ENCODE data around the gene ZNF439.
A peak's percentile ranks its signal among the peaks of the same experiment; 100 is the strongest.
"Not testable (repeated sequence)": the region's sequence is repeated elsewhere in the genome, so short reads cannot be mapped to it uniquely, and the experiment has no call there.

ZNF439 gene

DNA sequence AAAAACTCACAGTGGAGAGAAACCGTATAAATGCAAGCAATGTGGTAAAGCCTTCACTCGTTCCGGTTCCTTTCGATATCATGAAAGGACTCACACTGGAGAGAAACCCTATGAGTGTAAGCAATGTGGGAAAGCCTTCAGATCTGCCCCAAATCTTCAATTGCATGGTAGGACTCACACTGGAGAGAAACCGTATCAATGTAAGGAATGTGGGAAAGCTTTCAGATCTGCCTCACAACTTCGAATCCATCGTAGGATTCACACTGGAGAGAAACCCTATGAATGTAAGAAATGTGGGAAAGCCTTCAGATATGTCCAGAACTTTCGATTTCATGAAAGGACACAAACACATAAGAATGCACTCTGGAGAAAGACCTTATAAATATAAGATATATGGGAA, 19.7 kb downstream of the ZNF439 start:
- DNase-seq (ENCODE audit: low read depth), result no peak

DNA sequence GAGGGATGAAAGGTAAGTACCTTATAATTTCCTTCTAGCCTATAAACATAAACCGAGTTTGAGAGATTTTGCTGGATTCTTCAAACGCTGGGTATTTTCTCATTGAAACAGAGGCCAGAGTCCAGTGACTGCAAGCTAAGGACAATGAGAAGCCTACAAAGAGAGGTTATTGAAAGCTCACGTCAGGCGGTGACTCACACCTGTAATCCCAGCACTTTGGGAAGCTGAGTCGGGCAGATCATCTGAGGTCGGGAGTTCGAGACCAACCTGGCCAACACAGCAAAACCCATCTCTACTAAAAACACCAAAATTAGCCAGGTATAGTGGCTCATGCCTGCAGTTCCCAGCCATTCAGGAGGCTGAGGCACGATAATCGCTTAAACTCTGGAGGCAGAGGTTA, 24.1 kb downstream of the ZNF439 start:
- no peak for DNase-seq (ENCODE audit: low read depth)

DNA sequence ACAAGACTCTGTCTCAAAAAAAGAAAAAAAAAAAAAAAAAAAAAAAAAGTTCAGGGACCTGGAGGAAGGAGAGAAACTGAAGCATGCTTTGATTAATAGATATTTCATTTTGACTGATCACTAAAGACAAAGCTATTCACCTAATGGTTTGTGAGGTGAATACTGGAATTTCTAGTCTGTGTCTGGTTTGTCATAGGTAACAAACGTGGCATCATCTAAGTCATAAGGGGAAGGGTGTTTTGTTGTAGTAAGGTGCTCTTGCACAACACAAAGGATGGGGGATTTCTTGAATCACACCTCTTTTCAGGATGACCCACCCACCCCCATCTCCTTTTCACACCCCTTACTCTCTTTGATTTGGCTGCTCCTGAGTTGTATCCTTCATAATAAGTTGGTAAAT, 25.2 kb downstream of the ZNF439 start:
- DNase-seq (ENCODE audit: low read depth), result no peak

DNA sequence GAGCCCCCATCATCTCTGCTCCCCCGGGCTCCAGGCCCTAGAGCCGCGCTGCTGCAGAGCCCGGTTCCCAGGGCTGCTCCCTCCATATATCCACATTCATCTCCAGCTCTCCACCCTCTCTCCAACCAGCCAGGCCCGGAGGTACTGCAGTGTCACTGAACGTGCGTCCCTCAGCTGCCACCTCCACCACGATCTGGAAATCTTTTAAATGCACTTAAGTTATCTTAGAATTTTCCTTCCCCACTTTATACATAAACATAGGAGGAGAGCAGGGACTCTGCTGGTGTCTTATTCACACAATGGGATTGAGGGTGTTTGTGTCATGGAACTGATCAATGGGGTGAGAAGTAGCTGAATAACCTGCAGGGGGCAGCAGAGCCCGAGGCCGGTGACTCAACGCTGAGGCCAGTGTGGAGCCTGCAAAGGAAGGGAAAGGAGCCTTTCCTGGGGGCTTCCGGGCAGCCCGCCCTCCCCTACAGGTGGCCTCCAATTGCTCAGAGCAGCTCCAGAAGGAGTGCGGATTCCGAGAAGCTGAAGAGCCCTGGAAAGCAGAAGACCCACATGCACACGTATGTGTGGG, 31.3 kb downstream of the ZNF439 start:
- peak; percentile 24 for DNase-seq (ENCODE audit: low read depth)

DNA sequence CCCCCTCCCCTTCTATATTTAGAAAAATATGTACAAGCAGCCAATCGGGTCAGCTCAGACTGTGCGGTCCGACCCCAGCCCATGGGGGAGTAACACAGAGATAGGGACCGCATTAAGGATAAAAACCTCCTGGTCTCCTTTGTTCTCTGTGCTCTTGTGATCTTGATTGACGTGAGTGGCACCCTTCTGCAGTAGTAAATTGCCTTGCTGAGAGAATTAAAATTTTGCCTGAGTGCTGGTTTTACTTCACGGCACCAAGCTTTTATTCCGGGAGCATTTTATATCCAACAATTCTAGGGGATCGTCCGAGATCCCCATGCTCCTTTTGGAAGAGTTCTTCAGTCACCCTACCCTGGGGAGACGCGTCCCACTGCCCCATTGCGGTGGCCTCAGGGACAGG, 32.1 kb downstream of the ZNF439 start:
- DNase-seq (ENCODE audit: low read depth), result no peak

DNA sequence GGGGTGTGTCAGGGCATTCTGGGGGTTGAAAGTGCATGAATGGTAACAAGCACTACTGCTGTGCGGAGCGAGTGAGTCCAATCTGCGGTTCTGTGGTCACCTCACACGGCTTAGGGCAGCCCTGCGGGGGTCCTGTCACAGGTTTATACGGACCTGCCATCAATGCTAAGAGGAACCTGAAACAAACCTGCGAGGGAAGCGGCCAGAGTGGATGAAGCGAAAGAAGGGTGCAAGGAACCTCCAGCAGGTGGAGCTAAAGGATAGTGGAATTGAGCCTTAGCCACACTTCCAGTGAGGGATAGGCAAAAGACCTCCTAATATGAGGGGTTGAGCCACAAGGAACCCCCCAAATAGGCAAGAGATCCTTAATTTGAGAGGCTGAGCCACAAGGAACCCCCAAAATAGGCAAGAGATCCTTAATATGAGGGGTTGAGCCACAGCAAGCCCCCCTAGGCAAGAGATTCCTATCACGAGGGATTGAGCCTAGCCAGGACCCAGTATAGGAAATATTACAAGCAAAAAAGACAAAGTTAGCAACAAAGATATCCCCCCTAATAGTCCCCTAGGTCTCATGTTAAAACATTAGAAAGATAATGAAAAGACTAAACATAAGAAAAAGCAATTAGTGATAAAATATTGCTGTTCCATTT, 32.8 kb downstream of the ZNF439 start:
- DNase-seq (ENCODE audit: low read depth), result peak; percentile 39

DNA sequence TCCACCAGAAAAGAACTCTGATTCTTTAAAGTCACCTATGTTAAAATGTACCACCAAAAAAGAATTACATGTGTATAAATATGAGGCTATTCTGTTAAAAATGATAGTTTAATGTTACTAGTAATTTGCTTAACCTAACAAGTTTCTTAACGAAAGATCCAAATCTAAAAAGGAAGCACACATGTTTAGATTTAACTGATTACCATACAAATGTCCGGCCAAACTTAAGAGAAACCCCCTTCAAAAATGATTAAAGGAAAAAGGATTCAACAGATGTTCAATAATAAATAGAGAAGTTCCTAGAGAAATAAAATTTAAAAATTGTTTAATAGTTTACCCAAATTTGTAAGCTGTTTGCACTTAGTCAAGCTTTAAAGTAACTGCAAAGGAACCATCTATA, 34.1 kb downstream of the ZNF439 start:
- DNase-seq (ENCODE audit: low read depth), result no peak

DNA sequence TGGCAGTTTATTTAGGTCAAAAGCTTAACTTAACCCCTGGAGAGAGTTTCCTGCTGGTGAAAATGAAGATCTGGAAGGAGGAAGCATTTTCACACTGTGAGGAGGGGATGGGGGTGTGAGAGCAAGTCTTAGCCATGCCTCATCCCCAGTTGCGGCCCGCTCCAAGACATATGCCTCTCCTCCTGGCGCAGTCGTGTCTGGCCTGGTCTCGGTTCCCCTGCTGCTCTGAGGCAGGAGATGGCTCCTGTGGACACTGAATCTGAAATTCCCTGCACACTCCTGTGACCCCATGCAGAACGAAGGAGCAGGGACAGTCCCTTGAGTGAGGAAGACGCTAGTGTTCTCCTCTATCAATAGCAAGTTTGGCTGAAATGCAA, 38.7 kb downstream of the ZNF439 start:
- DNase-seq (ENCODE audit: low read depth), result no peak

DNA sequence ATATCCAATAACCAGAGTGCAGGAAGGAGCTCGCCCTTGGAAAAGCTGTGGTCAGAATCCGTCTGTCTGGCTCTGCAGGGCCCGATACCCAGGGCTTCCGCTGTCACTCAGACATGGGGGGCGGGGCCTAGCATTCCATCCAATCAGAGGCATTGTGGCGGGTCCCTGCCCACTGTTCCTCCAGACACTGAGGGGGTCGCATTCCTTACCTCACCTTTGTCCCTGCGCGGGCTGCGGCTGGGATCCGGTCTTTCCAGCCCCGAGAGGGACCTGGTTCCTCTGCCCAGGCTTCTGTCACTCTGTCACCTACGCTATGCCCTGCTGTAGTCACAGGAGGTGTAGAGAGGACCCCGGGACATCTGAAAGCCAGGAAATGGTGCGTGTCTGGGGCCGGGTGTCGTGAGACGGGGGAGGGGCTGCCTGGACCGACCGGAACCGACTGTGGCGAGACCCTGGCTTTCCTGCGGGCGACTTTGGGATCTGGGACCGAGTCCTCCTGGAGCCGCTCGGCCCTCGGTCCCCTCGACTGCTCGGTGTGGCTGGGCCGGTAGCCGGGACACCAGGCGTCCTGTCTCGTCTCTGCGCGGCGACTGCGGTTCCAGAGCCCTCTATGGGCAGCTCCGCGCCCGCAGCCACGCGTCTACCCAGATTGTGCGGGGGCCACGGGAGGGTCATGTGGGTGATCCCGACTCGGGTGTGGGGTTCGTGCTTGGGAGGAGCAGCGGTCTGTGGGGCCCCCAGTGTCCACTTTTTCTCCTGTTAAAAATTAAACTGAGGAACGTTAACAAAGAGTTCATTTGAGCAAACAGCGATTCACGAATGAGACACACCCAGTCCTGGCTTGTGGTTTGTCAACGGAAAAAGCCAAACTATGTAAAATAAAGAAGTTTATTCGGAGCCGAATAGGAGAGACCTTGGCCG, 39.3 kb downstream of the ZNF439 start, which contains the start of gene ZNF69:
TSS of gene ZNF69 (plus strand) at position 172 of the 921 bp plus-strand sequence. CDS start at position 314, 142 bp downstream.
- DNase-seq (ENCODE audit: low read depth), result peak; percentile 61

DNA sequence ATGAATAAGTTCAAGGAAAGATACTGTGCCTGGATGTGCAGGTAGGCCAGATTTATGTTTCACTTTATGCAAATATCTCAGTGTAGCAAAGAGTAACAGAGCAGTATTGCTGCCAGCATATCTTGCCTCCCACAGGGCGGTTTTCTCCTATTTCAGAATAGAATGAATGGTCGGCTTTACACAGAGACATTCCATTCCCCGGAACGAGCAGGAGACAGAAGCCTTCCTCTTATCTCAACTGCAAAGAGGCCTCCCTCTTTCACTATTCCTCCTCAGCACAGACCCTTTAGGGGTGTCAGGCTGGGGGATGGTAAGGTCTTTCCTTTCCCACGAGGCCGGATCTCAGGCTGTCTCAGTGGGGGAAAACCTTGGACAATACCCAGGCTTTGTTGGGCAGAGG, 41.4 kb downstream of the ZNF439 start:
- DNase-seq (ENCODE audit: low read depth), result not testable (repeated sequence)

DNA sequence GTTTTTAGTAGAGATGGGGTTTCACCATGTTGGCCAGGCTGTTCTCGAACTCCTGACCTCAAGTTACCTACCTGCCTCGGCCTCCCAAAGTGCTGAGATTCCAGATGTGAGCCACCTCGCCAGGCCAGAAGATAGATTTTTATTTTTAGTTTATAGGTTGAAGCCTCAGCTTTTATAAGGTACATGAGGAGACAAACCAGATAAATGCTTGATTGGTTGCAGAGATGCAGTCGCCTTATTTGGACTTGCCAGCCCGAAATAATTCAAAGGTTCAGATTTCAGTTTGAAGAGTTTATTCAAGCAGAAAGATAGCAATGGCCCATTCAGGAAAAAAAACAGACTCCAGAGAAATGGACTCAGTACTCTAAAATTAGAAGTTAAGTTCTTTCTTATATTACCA, 42.1 kb downstream of the ZNF439 start:
- no peak for DNase-seq (ENCODE audit: low read depth)

DNA sequence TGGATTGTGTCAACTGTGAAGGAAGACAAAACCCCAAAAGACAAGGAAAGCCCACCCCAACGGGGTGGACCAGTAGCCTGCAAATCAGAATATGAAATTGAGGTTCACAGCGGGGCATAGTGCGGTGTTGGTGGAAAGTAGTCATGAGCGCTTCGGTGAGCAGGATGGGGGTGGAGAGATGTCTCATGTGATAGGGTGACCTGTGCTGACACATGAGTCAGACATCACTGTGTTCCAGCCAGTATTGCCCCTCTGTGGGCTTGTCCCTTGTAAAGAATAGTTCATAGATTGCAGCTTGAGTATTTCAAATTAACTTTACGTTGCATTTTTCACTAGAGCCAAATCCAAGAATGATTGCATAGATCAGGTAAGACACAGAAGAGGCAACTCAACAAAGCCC, 46.3 kb downstream of the ZNF439 start:
- no peak for DNase-seq (ENCODE audit: low read depth)

DNA sequence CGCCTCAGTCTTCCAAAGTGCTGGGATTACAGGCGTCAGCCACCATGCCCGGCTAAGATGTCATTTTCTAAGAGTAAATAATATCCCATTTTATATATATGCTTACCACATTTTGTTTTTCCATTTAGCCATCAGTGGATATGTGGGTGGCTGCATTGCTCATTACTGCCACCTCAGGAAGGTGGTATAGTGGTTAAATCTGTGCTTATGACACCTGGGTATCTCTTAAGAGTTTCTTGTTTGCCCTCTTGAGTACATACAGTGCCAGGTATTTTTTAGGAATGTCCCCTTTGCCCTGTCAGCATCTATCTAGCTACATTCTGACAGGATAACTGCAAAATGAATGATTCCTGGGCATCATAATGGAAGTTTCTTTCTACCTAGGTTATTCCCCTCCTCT, 53.7 kb downstream of the ZNF439 start:
- no peak for DNase-seq (ENCODE audit: low read depth)

DNA sequence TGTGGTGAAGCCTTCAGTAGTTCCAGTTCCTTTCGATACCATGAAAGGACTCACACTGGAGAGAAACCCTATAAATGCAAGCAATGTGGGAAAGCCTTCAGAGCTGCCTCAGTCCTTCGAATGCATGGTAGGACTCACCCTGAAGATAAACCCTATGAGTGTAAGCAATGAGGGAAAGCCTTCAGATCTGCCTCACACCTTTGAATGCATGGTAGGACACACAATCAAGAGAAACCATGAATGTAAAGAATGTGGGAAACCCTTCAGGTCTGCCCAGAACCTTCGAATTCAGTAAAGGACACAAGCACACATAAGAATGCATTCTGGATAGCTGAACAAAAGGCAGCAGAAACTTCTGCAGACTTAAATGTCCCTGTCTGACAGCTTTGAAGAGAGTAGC, 57.4 kb downstream of the ZNF439 start:
- DNase-seq (ENCODE audit: low read depth), result no peak

DNA sequence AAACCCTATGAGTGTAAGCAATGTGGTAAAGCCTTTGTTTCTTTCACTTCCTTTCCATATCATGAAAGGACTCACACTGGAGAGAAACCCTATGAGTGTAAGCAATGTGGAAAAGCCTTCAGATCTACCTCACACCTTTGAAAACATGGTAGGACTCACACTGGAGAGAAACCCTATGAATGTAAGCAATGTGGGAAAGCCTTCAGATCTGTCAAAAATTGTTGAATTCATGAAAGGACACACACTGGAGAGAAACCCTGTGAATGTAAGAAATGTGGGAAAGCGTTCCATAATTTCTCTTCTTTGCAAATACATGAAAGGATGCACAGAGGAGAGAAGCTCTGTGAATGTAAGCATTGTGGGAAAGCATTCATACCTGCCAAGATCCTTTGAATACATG, 63.4 kb downstream of the ZNF439 start:
- DNase-seq (ENCODE audit: low read depth), result not testable (repeated sequence)

DNA sequence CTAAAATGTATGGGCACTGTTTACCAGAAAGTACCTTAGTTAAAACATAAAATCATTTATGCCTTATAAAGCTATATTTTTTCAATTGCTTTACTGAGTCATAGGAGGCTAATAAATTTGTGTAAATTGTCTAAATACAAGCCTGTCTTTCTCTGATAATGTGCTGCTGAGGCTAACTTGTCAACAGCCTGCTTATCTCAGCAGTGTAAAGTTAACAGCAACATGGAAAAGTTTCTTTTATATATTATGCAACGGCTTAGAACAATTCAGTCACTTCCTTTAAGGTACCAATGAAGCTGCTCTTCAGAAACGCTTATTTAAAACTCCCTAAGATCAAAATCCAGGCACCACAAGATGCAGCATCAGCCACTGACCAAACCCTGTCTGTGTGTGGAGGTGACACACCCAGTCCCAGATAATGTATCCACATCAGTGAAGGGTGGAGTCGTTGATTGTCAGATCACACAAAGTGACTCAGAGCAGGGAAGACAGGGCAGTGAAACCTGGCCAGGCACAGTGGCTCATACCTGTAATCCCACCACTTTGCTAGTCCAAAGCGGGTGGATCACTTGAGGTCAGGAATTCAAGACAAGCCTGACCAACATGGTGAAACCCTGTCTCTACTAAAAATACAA, 66.0 kb downstream of the ZNF439 start:
- not testable (repeated sequence) for DNase-seq (ENCODE audit: low read depth)
